ENCODE results near the gene ERC2. TPM values are rescaled to one million over a fixed set of nuclear protein-coding genes. Genes with fewer than 3 reads are reported as not detected.
A peak's percentile ranks its signal among the peaks of the same experiment; 100 is the strongest.

The ERC2 gene
- total RNA-seq, 1 donor from 2014 or later: under 0.01 TPM

- FAIRE-seq: no peak
Measured at GRCh38 chr3:55480911-55481743, 987.1 kb downstream of the ERC2 start.

GRCh38 chr3:55477306-55478303, 990.7 kb downstream of the ERC2 start:
- no peak for DNase-seq (ENCODE audit: low read depth)

More at GRCh38 chr3:55480911-55481743, 987.1 kb downstream of the ERC2 start:
- TF ChIP-seq CTCF (IDR thresholded peaks at IDR 0.05; ENCODE audit: insufficient read depth, low read length, severe bottlenecking): no peak
- peaks cover 4% of the 10 kb centered on the region for H3K27me3 ChIP-seq (ENCODE audit: control insufficient read depth, insufficient read depth, low read length)
- peak overlapping the region; percentile 37 for H3K4me3 ChIP-seq (ENCODE audit: low read depth, low read length)
- H3K36me3 ChIP-seq (ENCODE audit: control insufficient read depth, insufficient read depth, low read length): no peaks in the 10 kb centered on the region
- no peak for DNase-seq (ENCODE audit: low read depth)

GRCh38 chr3:55476515-55476914, 991.8 kb downstream of the ERC2 start:
- no peak overlapping the region for H3K4me3 ChIP-seq (ENCODE audit: low read depth, low read length)
- TF ChIP-seq CTCF (IDR thresholded peaks at IDR 0.05; ENCODE audit: insufficient read depth, low read length, severe bottlenecking): no peak
- H3K36me3 ChIP-seq (ENCODE audit: control insufficient read depth, insufficient read depth, low read length): no peaks in the 10 kb centered on the region
- peaks cover under 1% of the 10 kb centered on the region for H3K27me3 ChIP-seq (ENCODE audit: control insufficient read depth, insufficient read depth, low read length)
- FAIRE-seq: no peak
- peak; percentile 80 for DNase-seq (ENCODE audit: low read depth)

More at GRCh38 chr3:55477306-55478303, 990.7 kb downstream of the ERC2 start:
- no peaks in the 10 kb centered on the region for H3K36me3 ChIP-seq (ENCODE audit: control insufficient read depth, insufficient read depth, low read length)
- FAIRE-seq: no peak
- peaks cover 4% of the 10 kb centered on the region for H3K27me3 ChIP-seq (ENCODE audit: control insufficient read depth, insufficient read depth, low read length)
- H3K4me3 ChIP-seq (ENCODE audit: low read depth, low read length): no peak overlapping the region
- TF ChIP-seq CTCF (IDR thresholded peaks at IDR 0.05; ENCODE audit: insufficient read depth, low read length, severe bottlenecking): no peak

GRCh38 chr3:55474213-55474632, 994.0 kb downstream of the ERC2 start:
- FAIRE-seq (no peak), DNase-seq (ENCODE audit: low read depth) (no peak)
- Histone ChIP-seq H3K27me3 (ENCODE audit: control insufficient read depth, insufficient read depth, low read length) (no peaks in the 10 kb centered on the region), H3K4me3 (ENCODE audit: low read depth, low read length) (no peak overlapping the region), H3K36me3 (ENCODE audit: control insufficient read depth, insufficient read depth, low read length) (no peaks in the 10 kb centered on the region)
- TF ChIP-seq CTCF (IDR thresholded peaks at IDR 0.05; ENCODE audit: insufficient read depth, low read length, severe bottlenecking): no peak

- DNase-seq (ENCODE audit: low read depth): no peak
- Histone ChIP-seq H3K27me3 (ENCODE audit: control insufficient read depth, insufficient read depth, low read length) (no peaks in the 10 kb centered on the region), H3K4me3 (ENCODE audit: low read depth, low read length) (no peak overlapping the region), H3K36me3 (ENCODE audit: control insufficient read depth, insufficient read depth, low read length) (no peaks in the 10 kb centered on the region)
- TF ChIP-seq CTCF (IDR thresholded peaks at IDR 0.05; ENCODE audit: insufficient read depth, low read length, severe bottlenecking): no peak
- no peak for FAIRE-seq
Measured at GRCh38 chr3:55473788-55474187, 994.5 kb downstream of the ERC2 start.
